GM12878 (cell line): ENCODE data around the gene RIMS1. TPM values are rescaled to one million over a fixed set of nuclear protein-coding genes. Genes with fewer than 3 reads are reported as not detected.

Experiments used
- ATAC-seq: fragments of 200-7000 bp; cut with Tn5 transposase; 3 replicates; pipeline ENCODE4 v1.9.1; 2020; ENCODE audit warnings: mild to moderate bottlenecking, moderate library complexity
- BruUV-seq: library from RNA; stranded (reverse); fragments of 400-500 nt; replicated peaks from 2 replicates; lab custom pipeline; 2021; lab: Mats Ljungman, UMichigan
- CTCF ChIA-PET: fragments of 300-600 bp; sonication (Branson Sonifier 250); formaldehyde crosslinking; extraction: SDS; loops from one replicate; lab custom pipeline; 2021; ENCODE audit warnings: inconsistent platforms; lab: Yijun Ruan, JAX
- POLR2A ChIA-PET: fragments of 350-600 bp; formaldehyde crosslinking; extraction: SDS; loops from one replicate; lab custom pipeline; 2021; ENCODE audit warnings: inconsistent platforms; lab: Charles Lee
- RAD21 ChIA-PET: fragments of 300-600 bp; sonication (Branson Sonifier 250); formaldehyde crosslinking; loops from one replicate; lab custom pipeline; 2023; ENCODE audit warnings: antibody characterized with exemption; ENCODE audit not compliant: unreplicated experiment; lab: Charles Lee
- SMC1A ChIA-PET: fragments of 300-600 bp; sonication (Branson Sonifier 250); formaldehyde crosslinking; loops from one replicate; lab custom pipeline; 2023; ENCODE audit not compliant: unreplicated experiment, uncharacterized antibody; lab: Charles Lee
- DNase-seq: peaks from one replicate; pipeline ENCODE4 v3.0.0-alpha.2; 2011; ENCODE audit warnings: low read depth, low spot score
- FAIRE-seq: peaks from 3 replicates; lab custom pipeline; 2011; peaks lifted over from hg19 to GRCh38; lab: Jason Lieb, UNC
- H2AFZ ChIP-seq: 2 replicates; pipeline ENCODE4 v1.6.0; 2011; ENCODE audit warnings: low read depth, low read length, control low read depth; ENCODE audit not compliant: control insufficient read depth
- H3K27ac ChIP-seq: 2 replicates; pipeline ENCODE4 v1.5.1; 2011; ENCODE audit warnings: control low read depth; ENCODE audit not compliant: control insufficient read depth, insufficient read depth
- H3K27me3 ChIP-seq, 2 experiments: replicated peaks in 1 of 2; 2 replicates each; pipeline versions ENCODE4 v1.6.0 to v1.6.1; 2011; ENCODE audit warnings: low read length in 1 of 2; ENCODE audit not compliant: control insufficient read depth in 2 of 2, insufficient read depth in 2 of 2
- H3K36me3 ChIP-seq, 2 experiments: 2 replicates each; pipeline ENCODE4 v1.5.1; 2011; ENCODE audit warnings: low read length in 1 of 2; ENCODE audit not compliant: control insufficient read depth in 2 of 2, insufficient read depth in 2 of 2
- H3K4me1 ChIP-seq: 2 replicates; pipeline ENCODE4 v1.6.1; 2011; ENCODE audit warnings: mild to moderate bottlenecking, low read length, moderate library complexity, mixed read lengths; ENCODE audit not compliant: control insufficient read depth, insufficient read depth
- H3K4me2 ChIP-seq: 2 replicates; pipeline ENCODE4 v1.6.0; 2011; ENCODE audit warnings: control low read depth; ENCODE audit not compliant: control insufficient read depth, insufficient read depth
- H3K4me3 ChIP-seq: fragments of 200-600 bp; sonication (generic); 2 replicates; pipeline ENCODE4 v1.5.1; 2016
- H3K79me2 ChIP-seq: 2 replicates; pipeline ENCODE4 v1.6.0; 2011; ENCODE audit warnings: low read length; ENCODE audit not compliant: control insufficient read depth, insufficient read depth
- H3K9ac ChIP-seq: 2 replicates; pipeline ENCODE4 v1.8.0; 2011; ENCODE audit warnings: low read length, control low read depth, mixed read lengths; ENCODE audit not compliant: control insufficient read depth, insufficient read depth
- H3K9me3 ChIP-seq: replicated peaks from 3 replicates; pipeline ENCODE4 v1.5.1; 2011; ENCODE audit warnings: mild to moderate bottlenecking, low read length; ENCODE audit not compliant: control insufficient read depth, insufficient read depth
- H4K20me1 ChIP-seq: 2 replicates; pipeline ENCODE4 v1.6.0; 2011; ENCODE audit not compliant: control insufficient read depth, insufficient read depth
- ATF7 ChIP-seq: fragments of 450-650 bp; IDR thresholded peaks from 2 replicates; pipeline ENCODE4 v1.6.1; 2016; ENCODE audit warnings: low read depth, mild to moderate bottlenecking
- CBX5 ChIP-seq: sonication (generic); IDR thresholded peaks from 2 replicates; pipeline ENCODE4 v1.6.1; 2016; ENCODE audit warnings: low read depth, moderate library complexity, mild to moderate bottlenecking, inconsistent platforms
- JUND ChIP-seq: IDR thresholded peaks from 2 replicates; pipeline ENCODE4 v1.6.1; 2012; ENCODE audit warnings: low read depth, mild to moderate bottlenecking, low read length, improper control_type of control experiment, moderate library complexity
- RFX5 ChIP-seq: IDR thresholded peaks from 2 replicates; pipeline ENCODE4 v1.6.1; 2011; ENCODE audit warnings: low read depth, low read length, improper control_type of control experiment
- TARDBP ChIP-seq: IDR thresholded peaks from 2 replicates; pipeline ENCODE4 v1.6.1; 2016; ENCODE audit warnings: borderline replicate concordance
- TCF12 ChIP-seq: IDR thresholded peaks from 2 replicates; pipeline ENCODE4 v1.6.1; 2011; ENCODE audit warnings: low read depth, mild to moderate bottlenecking, low read length
- WGBS: methylation state at CpG from one replicate; pipeline ENCODE4 v1.1.6; 2016; ENCODE audit warnings: low lambda C conversion rate; ENCODE audit not compliant: insufficient replicate concordance, insufficient coverage; ENCODE audit errors: missing lambda C conversion rate; 5-methylcytosine and 5-hydroxymethylcytosine counted together
- in situ Hi-C: fragments of 300-500 bp; cut with MboI; formaldehyde crosslinking; loops from 9 replicates; pipeline ENCODE4 v1.14.3; 2018; ENCODE audit warnings: mixed read lengths
- intact Hi-C: fragments of 100-400 bp; cut with micrococcal nuclease; formaldehyde crosslinking; loops from one replicate; pipeline ENCODE4 v1.14.2; 2022; ENCODE audit not compliant: unreplicated experiment
- polyA plus RNA-seq, 11 experiments: library from polyadenylated mRNA; depleted of rRNA in 4 of 11; unstranded in 6 of 11; stranded (reverse) in 5 of 11; fragments of >200 nt; fragmentation: Nextera tagmentation in 4 of 11; fragmentation: Illumina TruSeq in 1 of 11; extraction: Ambion mirVana in 4 of 11; extraction: Trizol in 1 of 11; gene quantifications; 1 replicate in 1 of 11; 2 replicates in 10 of 11; pipeline versions ENCODE4 v1.2.1 to v1.2.3, GENCODE V29; 2011 to 2016; ENCODE audit warnings: inconsistent platforms in 2 of 11, missing spikeins in 2 of 11, low read depth in 1 of 11
- total RNA-seq, 4 experiments: library from RNA; depleted of rRNA in 3 of 4; stranded (reverse); fragments of >200 nt in 3 of 4; fragmentation: Illumina TruSeq in 1 of 4; extraction: Trizol in 1 of 4; gene quantifications; 2 replicates each; pipeline versions ENCODE4 v1.2.1 to v1.2.3, GENCODE V29; 2013 to 2021
- TF ChIP-seq, protein P1 (sequence below): IDR thresholded peaks from 2 replicates; pipeline ENCODE4 v1.6.1; 2011; ENCODE audit warnings: borderline replicate concordance, low read depth, mild to moderate bottlenecking, moderate library complexity, mixed read lengths, low read length; ENCODE audit not compliant: insufficient read depth; ENCODE audit errors: extremely low read length
- TF ChIP-seq, protein P2 (sequence below): fragments of 150-350 bp; IDR thresholded peaks from 2 replicates; pipeline ENCODE4 v1.6.1; 2016; ENCODE audit warnings: low read depth, low read length

Gene RIMS1
- total and polyA plus RNA-seq, 10 of the 15 experiments (the other 5 are each of a cell fraction or from before 2014, with no cell fraction given): 0.05 to 0.76 (median 0.23) TPM

DNA sequence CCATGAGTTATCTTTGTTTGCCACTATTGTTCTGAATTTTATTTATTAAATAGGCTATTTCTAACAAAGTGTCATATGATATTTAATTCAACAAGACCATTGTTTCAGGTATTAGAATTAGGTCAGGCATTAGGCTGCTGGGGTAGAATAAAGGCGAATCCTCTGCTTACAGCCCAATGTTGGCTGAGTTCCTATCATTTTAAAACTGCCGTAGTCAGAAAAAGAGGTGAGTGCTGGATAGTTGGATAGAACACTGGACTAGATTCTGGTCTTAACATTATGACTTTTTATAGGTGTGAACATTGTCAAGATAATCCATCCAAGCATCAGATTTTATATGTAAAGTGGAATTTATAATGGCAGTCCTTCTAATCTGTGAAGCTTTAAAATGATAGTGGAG lies 6.3 kb downstream of the RIMS1 start:
- intact Hi-C loops: no loop called here
- no peak overlapping the region for H3K4me3 ChIP-seq
- H3K4me1 ChIP-seq: no peaks in the 10 kb centered on the region
- ATAC-seq: no peak
- H3K27ac ChIP-seq: no peak overlapping the region
- H3K36me3 ChIP-seq: no peaks in the 10 kb centered on the region
- H3K79me2 ChIP-seq: no peaks in the 10 kb centered on the region
- SMC1A ChIA-PET: interaction anchor here (0.9 kb wide), 1 partner anchor 29 kb away, joined by 3 read pairs; no protein-coding TSS in a partner anchor
- H3K27me3 ChIP-seq: no peaks in the 10 kb centered on the region; a peak in 2 of 4 replicates
- 72% methylated on average over 2 of the region's 2 CpGs for WGBS
- FAIRE-seq: no peak
- RAD21 ChIA-PET: no interaction called here
- no peak overlapping the region for H2AFZ ChIP-seq
- H3K4me2 ChIP-seq: no peak overlapping the region
- no peaks in the 10 kb centered on the region for H3K9me3 ChIP-seq
- POLR2A ChIA-PET: no interaction called here
- H4K20me1 ChIP-seq: no peaks in the 10 kb centered on the region
- TF ChIP-seq RFX5 (no peak), CBX5 (no peak), TCF12 (no peak), ATF7 (no peak), TARDBP (no peak), JUND (no peak)
- TF ChIP-seq, protein P1, sequence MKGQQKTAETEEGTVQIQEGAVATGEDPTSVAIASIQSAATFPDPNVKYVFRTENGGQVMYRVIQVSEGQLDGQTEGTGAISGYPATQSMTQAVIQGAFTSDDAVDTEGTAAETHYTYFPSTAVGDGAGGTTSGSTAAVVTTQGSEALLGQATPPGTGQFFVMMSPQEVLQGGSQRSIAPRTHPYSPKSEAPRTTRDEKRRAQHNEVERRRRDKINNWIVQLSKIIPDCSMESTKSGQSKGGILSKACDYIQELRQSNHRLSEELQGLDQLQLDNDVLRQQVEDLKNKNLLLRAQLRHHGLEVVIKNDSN: no peak
- TF ChIP-seq, protein P2, sequence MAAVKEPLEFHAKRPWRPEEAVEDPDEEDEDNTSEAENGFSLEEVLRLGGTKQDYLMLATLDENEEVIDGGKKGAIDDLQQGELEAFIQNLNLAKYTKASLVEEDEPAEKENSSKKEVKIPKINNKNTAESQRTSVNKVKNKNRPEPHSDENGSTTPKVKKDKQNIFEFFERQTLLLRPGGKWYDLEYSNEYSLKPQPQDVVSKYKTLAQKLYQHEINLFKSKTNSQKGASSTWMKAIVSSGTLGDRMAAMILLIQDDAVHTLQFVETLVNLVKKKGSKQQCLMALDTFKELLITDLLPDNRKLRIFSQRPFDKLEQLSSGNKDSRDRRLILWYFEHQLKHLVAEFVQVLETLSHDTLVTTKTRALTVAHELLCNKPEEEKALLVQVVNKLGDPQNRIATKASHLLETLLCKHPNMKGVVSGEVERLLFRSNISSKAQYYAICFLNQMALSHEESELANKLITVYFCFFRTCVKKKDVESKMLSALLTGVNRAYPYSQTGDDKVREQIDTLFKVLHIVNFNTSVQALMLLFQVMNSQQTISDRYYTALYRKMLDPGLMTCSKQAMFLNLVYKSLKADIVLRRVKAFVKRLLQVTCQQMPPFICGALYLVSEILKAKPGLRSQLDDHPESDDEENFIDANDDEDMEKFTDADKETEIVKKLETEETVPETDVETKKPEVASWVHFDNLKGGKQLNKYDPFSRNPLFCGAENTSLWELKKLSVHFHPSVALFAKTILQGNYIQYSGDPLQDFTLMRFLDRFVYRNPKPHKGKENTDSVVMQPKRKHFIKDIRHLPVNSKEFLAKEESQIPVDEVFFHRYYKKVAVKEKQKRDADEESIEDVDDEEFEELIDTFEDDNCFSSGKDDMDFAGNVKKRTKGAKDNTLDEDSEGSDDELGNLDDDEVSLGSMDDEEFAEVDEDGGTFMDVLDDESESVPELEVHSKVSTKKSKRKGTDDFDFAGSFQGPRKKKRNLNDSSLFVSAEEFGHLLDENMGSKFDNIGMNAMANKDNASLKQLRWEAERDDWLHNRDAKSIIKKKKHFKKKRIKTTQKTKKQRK: no peak
- TF ChIP-seq, all 136 proteins: peak for 0
- BruUV-seq: no TSS peak
- H3K9ac ChIP-seq: no peak overlapping the region
- DNase-seq: no peak
- CTCF ChIA-PET: no interaction called here
- in situ Hi-C loops: no loop called here
